NCI-H510A (cell line): ENCODE data around the gene PCDH1.
"Not testable (repeated sequence)": the region's sequence is repeated elsewhere in the genome, so short reads cannot be mapped to it uniquely, and the experiment has no call there.

Experiments
- DNase-seq: peaks from one replicate; lab custom pipeline; 2025; lab: John Stamatoyannopoulos, UW

Gene PCDH1

DNA sequence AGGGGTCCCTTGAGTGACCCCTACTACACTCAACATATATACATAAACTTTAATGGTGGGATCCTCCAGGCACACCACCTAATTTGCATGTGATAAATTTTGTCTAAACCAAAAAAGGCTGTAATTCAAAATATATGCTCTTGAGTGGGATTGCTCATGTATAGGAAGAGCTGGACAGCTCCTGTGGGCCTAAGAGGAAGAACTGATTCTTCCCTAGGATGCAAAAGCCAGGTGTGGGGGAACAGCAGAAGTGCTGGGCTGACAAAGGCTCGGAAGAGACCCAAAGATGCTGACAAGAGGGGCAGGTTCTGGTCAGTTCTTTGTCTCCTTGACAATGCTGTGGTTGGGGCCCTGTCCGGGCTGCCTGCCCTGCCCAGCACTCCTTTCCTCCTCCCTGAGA lies 43.9 kb downstream of the PCDH1 start:
- DNase-seq: no peak

DNA sequence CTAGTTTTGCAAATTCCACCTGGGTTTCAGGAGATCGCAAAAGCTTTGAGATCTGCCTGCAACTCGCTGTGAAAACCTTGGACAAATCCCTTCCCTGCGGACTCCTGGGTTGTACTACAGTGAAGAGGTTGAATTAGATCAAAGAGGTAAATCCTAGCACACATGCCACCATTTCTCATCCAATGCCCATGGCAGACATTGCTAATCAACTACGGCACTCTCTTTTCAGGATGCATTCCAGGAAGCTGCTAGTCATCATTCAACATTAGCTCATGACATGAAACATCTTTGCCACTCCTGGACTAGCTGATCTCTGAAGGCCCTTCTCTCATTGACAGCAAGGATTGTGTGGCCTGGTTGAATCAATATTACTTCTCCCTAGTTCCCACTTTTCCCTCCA lies 46.1 kb downstream of the PCDH1 start:
- no peak for DNase-seq

DNA sequence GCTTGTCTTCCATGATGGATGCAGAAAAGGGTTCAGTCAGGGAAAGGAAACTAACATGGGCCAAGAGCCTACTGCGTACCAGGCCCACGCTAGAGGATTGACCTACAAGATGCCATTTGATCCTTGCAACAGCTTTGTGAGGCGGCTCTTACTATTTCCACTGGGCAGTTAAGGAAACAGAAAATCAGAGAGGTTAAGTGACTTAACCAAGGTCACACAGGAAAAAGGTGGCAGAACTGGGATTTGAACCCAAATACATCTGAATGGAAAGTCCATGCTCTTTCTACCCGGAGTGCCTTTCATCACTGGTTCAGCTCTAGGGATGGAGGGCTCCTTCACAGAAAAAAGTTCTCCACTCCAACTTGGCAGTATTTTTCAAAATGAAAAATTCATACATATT lies 50.0 kb downstream of the PCDH1 start:
- DNase-seq: no peak

DNA sequence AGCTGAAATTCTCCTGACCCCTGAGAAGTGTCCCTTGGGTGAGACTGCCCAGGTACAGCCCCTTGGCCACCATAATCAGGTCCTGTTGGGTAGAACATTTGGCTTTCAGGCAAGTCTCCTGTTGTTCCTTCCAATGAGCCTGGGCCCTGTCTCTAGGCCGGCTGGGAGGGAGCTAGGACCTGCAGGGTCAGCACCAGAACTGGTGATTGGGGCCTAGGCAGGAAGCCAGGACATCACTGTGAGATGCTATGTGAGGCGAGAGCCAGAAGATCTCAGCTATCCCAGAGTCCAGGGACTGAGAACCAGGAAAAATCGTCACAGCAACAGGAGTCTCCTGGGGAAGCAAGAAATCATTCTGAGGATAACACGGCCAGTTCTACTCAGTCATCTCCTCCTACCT lies 51.5 kb downstream of the PCDH1 start:
- DNase-seq: no peak

DNA sequence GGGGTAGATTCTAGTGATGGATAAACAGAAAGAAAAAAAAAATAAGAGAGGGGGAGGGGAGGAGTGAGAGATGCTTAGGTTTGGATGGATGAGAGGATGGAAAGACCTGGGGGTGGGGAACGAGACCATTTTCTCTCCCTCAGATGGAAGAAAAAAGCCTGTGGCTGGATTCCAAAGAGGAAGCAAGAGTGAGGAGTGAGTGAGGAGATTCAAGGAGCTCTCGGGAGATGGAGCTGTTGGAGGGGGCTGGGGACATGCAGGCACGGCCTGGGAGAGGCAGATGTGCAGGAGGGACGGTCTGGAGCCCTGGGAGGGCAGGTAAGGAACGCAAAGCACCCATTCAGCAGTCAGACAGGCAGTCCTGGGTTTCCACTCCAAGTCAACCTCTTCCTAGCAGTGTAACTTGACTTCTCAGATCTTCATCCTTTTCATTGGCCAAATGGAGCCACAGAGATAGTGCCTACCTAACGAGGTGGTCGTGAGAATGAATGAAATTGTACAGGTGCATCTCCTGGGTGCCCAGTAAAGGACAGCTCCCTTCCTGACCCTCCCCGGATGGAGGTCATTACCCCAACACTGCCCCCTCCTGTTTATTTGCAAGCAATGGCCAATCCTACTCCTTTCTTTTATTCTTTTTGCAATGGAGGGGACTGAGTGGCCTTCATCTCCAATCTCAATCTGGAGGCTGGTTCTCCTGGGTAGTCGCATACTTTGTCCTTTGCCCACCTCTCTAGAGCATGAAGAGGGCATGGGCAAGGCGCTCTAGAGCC lies 52.2 kb downstream of the PCDH1 start:
- DNase-seq: no peak

DNA sequence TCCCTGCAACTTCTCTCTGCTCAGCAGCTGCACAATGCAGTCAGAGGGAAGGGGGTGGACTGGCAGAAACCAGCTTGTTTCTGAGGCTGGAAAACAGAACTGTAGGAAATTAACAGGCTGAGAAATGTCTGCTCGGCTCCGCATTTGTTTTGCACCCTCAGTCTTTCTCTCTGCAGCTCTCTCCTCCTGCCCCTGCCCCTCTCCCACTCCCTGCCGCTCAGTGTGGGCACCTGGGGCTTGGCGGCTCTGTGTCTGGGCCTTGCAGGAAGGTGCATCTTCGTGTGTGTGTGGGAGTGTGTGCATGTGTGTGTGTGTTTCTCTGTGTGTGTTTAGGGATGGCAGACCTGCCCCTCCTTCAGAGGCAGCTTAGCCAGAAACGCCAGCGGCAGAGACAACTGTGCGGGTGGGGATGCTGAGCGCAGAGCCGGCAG lies 53.0 kb downstream of the PCDH1 start:
- DNase-seq: no peak

DNA sequence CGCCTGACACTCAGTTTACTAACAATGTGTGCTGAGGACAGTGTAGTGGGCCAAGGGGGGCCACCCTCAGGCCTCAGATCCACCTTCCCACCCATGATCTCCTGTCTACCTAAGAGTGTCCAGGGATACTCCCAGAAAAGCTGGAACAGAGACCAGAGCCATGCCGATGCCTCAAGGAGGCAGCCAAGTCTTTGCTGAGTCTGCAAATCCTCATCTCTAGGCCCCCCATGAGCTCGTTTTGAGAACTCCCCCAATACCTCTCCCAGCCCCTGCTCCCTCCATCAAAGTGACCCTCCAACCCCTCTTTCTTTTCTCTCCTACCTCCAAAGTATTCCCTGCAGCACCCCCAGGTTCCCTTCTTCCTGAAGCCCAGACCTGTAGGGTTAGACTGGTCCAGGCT lies 53.5 kb downstream of the PCDH1 start:
- DNase-seq: no peak

DNA sequence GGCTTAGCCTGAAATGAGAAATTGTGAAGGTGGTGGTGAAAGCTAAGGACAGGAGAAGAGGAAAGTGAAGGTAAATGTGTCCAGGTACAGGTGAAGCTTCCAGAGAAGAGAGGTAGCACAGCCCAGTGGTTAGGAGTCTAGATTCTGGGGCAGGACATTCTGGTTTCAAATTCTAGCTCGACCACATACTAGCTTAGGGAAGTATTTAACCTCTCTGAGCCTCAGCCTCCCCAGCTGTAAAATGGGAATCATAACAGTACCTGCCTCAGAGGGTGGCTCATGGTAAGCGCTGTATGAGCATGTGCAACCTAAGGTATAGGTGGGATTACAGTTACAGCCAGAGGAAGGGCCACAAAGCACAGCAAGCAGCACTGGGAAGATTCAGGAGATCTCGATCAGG lies 55.2 kb downstream of the PCDH1 start:
- no peak for DNase-seq

DNA sequence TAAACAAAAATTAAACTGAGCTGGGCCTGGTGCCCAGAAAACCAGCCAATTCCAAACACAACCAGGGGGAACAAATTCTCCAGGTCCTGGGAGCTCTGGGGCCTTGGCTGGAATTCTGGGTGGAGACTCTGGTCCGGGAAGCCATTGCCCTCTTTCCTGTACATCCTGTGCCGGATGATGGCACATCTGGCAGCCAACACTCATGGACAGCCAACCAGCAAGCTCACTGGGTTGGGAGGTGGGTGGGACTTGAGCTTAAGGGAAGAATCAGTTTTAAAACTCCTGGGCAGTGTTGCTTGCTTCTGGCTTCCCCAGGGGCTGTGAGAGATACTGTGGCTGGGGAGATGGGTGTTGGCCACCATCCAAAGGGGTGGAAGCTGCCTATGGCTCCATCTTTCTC lies 56.1 kb downstream of the PCDH1 start:
- DNase-seq: peak; percentile 22

DNA sequence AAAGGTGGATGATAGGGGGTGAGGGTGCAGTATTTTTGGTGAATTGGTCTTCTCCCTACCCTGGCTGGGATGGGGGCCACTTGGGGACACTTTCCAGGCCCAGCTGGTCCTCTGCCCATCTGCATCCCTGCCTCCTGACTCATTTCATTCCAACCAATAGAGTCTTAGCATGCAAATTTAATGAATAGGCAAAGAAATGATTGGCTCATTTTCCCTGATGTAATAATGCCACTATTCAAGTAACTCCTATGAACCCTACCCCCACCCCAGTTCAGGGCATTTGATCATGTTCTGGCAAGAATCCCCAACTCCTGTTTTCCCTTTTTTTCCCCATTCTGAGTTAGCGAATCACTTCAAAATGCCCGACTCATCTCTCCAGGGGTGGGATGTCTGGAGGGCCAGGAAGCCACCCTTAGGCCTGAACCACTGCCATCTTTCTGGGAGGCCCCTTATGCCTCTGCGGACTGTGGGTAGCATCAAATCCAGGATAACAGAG lies 56.7 kb downstream of the PCDH1 start:
- DNase-seq: no peak

DNA sequence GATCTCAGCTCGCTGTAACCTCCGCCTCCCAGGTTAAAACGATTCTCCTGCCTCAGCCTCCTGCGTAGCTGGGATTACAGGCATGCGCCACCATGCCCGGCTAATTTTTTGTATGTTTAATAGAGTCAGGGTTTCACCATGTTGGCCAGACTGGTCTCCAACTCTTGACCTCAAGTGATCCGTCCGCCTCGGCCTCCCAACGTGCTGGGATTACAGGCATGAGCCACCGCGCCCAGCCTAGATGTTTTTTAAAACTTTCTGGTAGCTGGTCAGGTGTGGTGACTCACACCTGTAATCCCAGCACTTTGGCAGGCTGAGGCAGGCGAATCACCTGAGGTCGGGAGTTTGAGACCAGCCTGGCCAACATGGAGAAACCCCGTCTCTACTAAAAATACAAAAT lies 57.5 kb downstream of the PCDH1 start:
- DNase-seq: not testable (repeated sequence)

DNA sequence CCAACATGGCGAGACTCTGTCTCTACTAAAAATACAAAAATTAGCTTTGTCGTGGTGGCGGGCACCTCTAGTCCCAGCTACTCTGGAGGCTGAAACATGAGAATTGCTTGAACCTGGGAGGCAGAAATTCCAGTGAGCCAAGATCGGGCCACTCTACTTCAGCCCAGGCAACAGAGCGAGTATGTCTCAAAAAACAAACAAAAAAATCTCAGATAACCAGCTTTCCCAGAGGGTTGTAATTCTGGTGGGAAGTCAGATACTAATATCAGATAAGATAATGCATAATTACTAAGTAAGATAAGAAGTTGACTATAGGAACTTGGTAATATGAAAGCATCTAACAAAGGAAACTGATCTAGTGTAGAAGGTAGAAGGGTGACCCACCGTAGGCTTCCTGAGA lies 60.6 kb downstream of the PCDH1 start:
- DNase-seq: no peak

DNA sequence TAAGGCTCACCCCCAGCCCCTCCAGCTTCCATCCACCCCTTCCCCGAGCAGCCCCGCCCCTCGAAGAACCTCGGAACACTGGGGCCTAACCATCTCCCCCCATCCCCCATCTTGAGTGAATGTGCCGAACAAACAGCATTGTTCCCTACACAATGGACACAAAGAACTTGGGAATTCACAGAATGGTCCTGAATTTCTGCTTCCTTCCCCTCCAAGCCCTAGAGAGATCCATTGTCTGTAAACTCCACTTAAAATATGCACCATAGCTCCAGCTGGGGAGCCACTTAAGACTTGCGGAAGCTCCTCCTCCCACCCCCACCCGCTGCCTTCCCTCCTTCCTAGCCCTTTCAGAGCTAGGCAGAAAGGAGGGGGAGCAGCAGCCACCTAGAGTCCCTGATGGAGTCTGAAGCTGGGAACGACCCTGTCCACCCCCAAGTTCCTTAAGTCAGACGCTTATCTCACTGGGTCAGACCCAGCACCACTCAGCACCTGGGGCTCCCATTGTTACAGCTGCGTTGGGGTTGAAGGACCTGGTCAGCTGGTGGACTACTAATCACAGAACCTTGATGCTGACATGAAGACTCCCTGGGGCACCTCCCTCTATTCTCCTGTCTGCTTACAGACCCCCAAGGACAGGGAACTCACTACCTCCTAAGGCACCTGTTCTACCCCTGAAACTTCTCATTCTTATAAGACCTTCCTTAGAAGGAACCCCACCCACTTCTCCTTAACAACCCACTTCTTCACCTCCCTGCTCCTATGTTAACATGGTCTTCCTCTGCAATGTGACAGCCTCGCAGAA lies 61.4 kb downstream of the PCDH1 start:
- no peak for DNase-seq

DNA sequence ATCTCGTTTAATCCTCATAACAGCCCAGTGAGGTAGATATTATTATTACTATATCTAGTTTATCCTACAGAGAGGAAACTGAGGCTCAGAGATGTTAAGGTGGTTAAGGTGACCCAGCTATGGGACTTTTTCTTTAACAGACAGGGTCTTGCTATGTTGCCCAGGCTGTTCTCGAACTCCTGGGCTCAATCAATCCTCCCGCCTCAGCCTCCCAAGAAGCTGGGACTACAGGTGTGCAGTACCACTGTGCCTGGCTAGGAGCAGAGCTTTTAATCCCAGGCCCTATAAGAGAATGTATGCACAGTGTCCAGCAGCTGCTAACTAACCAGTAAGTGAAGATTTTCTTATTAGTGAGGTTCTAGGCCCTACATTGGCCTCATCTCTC lies 62.4 kb downstream of the PCDH1 start:
- no peak for DNase-seq

DNA sequence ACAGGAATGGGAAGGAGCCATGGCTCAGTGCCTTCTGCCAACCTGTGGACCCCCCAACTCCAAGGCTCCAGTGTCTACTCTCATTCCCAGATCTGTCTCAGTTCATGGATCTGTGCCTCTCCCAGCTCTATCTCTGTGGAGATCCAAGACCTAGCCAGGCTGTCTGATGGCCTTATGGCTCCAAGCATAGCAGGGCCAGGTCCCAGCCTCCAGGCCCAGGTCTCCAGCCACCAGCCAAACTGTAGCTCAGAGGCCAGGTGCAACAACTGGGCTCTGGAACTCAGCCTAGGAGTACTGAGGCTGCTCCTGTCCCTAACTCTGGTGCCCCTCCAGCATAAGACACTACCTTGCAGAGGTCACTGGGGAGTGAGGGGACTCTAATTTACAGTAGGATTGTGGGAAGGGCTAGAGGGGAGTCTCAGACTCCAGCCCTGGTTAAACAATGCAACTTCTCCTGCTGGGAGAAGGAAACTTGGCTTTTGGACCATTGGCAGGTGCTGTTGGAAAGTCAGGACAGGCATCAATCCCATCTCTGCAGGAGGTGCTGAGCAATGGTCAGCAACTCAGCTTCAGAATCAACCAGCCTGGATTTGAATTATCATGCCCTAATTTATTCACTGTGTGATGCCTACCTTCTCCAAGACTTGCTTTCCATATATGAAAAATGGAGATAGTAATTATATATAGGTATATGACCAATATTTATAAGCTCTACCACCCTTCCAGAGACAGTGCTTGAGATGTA lies 63.0 kb downstream of the PCDH1 start:
- DNase-seq: no peak

DNA sequence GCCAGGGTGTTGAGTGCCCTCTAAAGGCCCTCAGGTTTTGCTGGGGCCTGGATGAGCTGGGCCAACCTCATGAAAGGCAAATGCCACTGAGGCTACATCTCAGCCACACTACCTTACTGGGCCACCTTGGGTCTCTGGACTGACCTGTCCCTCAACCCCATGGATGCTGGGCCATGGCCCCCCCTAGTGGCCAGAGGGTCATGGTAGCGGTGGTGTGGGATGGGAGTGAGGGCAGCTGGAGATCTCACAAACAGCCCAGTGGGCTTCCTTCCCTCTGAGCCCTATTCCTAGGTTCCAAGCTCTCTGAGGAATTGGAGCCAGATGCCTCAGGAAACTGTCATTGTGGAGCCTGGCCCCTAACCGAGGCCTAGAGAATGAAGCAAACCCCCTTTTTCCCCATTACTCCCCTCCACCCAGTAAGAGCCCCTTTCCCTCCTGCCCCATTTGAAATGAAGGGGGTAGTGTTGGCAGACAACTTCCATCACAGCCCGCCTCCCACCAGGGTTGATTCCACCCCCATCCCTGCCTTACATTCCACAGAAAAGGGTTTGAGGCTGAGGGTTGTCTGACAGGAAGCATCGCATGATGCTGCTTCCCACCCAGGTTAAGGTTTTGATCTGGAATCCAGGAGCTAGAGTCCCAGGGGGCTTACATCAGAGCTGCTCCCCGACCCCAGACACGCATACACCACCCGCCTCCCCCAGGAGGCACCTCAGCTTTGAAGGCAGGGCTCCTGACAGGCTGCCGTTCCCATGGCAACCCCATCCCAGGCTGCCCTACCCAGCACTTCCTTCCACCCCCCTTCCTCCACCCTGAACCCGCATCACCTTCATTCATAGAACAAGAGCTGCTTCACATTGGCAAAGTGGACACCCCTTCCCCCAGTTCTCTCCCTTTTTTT lies 63.9 kb downstream of the PCDH1 start:
- DNase-seq: no peak

DNA sequence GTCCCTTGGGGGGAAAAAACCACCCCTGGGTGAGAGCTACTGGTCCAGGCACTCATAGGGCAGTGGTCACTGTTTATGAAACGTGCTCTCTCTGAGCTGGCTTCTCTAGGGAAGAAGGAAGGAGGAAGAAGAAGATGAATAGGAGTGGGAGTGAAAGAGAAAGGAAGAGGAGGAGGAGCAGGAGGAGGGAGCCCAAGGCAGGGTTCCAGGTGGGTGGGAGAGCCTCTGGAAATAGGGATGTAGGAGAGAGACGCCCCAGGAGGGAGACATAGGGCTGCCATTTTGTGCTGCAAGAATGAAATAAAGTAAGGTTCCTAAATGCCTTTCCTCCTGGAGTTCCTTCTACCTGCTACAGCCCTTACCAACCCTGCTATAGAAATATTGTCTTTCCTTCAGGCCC lies 65.7 kb downstream of the PCDH1 start:
- no peak for DNase-seq

DNA sequence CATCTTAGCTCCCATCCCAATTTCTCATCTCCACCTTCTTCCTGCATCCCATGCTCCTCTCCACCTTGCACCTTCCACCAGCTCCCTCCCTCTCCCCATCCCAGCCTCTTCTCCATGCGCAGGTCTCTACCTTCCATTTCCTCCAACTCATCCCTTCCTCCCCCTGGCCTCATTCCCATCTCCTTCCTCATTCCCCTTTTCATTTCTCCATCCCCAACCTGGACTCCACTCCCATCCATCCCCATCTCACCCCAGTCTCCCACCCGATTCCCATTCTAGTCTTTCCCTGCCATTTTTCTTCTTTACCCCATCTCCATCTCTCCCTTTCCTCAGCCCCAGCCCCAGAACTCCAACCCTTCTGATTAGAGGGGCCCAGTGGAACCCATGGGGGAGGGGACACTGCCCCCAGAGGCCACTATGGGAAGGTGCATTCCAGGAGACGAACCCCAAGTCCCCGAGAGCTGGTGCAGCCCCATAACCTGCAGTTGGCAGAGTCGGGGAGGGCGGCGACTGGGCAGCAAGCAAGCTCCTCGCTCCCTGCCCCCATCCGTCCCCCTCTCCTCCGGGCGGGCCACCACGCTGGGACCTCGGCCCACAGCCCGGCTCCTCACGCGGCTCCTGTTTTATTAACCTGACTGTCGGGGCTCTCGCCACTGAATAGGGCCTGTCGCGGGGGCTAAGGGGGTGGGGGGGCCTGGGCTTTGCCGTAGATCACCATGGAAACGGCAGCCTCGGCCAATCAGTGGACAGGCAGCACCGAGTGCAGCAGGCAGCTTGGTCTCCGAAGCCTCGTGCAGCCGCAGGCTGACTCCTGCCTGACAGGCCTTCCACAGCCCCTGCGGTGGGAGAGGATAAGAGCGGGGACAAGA lies 66.7 kb downstream of the PCDH1 start:
- DNase-seq: no peak

DNA sequence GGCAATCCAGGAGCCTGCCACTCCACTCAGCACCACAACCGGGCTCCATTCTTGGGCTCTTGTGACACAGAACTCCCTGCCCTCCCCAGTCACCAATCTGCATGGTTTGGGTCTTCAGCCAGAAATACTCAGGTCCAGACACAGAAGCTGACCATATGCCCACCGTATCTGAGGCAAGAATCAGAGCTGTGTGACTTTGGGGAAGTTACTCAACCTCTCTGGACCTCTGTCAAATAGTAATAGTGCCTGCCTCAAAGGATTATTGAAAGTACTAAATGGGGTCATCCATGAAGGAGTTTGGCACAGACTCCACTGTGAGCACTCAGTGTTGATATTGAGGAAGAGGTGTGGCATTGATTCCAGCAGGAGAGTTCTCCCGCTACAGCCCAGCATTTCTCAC lies 67.5 kb downstream of the PCDH1 start:
- no peak for DNase-seq

DNA sequence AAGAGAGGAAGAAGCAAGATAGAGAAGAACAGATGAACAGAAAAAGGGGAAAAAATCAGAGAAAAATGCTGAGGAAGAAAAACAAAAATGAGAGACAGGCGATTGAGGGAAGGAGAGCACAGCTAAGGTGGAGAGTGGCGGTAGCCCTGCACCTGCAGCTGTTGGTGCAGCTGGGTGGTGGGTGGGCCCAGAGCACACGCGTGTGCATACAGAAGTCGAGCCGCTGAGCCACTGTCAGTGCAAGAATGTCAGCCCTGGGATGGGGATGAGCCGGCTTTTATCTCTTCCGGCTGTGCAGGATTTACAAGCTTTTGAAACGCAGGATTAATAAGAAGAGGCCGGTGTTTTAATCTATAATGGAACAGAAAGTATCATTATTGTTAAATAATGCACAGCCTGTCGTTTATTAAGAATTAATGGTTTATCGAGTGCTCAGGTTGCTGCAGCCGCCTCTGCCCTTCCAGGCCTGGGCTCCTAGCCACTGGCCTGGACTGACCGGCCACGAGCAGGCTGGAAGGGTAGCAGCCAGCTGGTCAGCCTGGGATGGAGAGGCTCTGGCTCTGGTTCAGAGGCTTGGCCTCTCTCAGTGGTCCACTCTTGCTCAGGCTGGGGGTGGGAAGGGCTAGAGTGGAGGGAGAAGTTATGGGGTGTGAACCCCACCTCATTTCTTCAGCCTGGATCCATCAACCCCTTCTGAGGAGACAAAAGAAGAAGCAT lies 68.7 kb downstream of the PCDH1 start:
- DNase-seq: no peak
